Measurements from ENCODE around the gene NADSYN1.

- TF ChIP-seq CTCF (IDR thresholded peaks at IDR 0.05) (no peak), POLR2A (IDR thresholded peaks at IDR 0.05) (no peak)
Observed at GRCh38 chr11:71446150-71446549, 6.9 kb upstream of the NADSYN1 start.
